Thyroid gland (tissue), 4 donors: Measurements from ENCODE around the gene COX8A. TPM values are rescaled to one million over a fixed set of nuclear protein-coding genes. Genes with fewer than 3 reads are reported as not detected.

Experiments
- DNase-seq, 2 donors: peaks; one replicate each; pipeline ENCODE4 v3.0.0-alpha.2; 2019
- H3K27ac ChIP-seq, 3 donors: fragments of 200-600 bp; sonication (generic); 1 replicate in 2 of 3; 2 replicates in 1 of 3; pipeline ENCODE4 v1.5.1; 2016 to 2019; ENCODE audit warnings: mild to moderate bottlenecking in 1 of 3, moderate library complexity in 1 of 3
- H3K27me3 ChIP-seq: fragments of 200-600 bp; sonication (generic); one replicate; pipeline ENCODE4 v1.5.1; 2019
- H3K36me3 ChIP-seq, 2 donors: fragments of 200-600 bp; sonication (generic); one replicate each; pipeline ENCODE4 v1.5.1; 2016 to 2019
- H3K4me1 ChIP-seq, 2 donors: fragments of 200-600 bp; sonication (generic); one replicate each; pipeline ENCODE4 v1.5.1; 2017 to 2019
- H3K4me3 ChIP-seq, 3 donors: fragments of 200-600 bp; sonication (generic); replicated peaks in 1 of 3; 1 replicate in 2 of 3; 2 replicates in 1 of 3; pipeline ENCODE4 v1.5.1; 2016; ENCODE audit warnings: mild to moderate bottlenecking in 1 of 3
- H3K9me3 ChIP-seq: fragments of 200-600 bp; sonication (generic); one replicate; pipeline ENCODE4 v1.5.1; 2017
- WGBS, 2 donors: methylation state at CpG; one replicate each; pipeline ENCODE4 v1.1.5; 2017; 5-methylcytosine and 5-hydroxymethylcytosine counted together
- intact Hi-C: fragments of 100-400 bp; cut with DNase I; formaldehyde crosslinking; loops from one replicate; pipeline ENCODE4 v1.15.1; 2023
- small RNA-seq: library from RNA; depleted of rRNA; stranded (forward); fragments of <200 nt; gene quantifications from one replicate; pipeline ENCODE3, GENCODE V24; 2016
- total RNA-seq, 4 donors: library from RNA; depleted of rRNA; stranded (reverse); fragments of >200 nt; gene quantifications; one replicate each; pipeline ENCODE4 v1.2.3, GENCODE V29; 2016
- TF ChIP-seq, protein P1 (sequence below), 6 experiments: fragments of 200-600 bp in 3 of 6; fragments of 450-650 bp in 3 of 6; sonication (generic) in 3 of 6; IDR thresholded peaks; one replicate each; pipeline ENCODE4 v1.5.1; 2016 to 2019; ENCODE audit warnings: antibody characterized with exemption in 6 of 6, mild to moderate bottlenecking in 2 of 6, inconsistent platforms in 1 of 6, moderate library complexity in 1 of 6

The COX8A gene
- total RNA-seq, 4 donors from 2014 or later: 210 to 787 (median 471) TPM

DNA sequence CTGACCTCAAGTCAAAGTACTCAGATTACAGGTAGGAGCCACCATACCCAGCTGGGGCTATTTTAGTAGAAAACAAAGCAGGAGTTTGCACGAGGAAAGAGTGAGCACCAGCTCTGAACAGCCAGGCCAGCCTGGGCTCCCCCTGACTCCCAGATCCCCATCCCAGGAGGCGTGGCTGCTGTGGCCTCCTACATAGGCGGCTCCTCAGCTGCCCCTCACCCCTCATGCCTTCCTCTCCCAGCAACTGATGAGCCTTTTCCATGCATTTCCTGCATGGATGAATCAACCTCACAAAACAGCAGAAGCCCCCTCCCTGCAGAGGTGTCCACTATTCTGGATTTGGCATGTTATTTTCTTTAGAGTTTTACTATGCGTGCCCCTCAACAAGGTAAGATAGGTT is 50.8 kb downstream of the COX8A start:
- intact Hi-C loops: no loop called here
- H3K4me1 ChIP-seq: peaks cover 14 to 16% of the 10 kb centered on the region in 2 donors
- no peaks in the 10 kb centered on the region for H3K27me3 ChIP-seq
- no peak overlapping the region for H3K27ac ChIP-seq
- no peak overlapping the region for H3K4me3 ChIP-seq
- TF ChIP-seq, protein P1, sequence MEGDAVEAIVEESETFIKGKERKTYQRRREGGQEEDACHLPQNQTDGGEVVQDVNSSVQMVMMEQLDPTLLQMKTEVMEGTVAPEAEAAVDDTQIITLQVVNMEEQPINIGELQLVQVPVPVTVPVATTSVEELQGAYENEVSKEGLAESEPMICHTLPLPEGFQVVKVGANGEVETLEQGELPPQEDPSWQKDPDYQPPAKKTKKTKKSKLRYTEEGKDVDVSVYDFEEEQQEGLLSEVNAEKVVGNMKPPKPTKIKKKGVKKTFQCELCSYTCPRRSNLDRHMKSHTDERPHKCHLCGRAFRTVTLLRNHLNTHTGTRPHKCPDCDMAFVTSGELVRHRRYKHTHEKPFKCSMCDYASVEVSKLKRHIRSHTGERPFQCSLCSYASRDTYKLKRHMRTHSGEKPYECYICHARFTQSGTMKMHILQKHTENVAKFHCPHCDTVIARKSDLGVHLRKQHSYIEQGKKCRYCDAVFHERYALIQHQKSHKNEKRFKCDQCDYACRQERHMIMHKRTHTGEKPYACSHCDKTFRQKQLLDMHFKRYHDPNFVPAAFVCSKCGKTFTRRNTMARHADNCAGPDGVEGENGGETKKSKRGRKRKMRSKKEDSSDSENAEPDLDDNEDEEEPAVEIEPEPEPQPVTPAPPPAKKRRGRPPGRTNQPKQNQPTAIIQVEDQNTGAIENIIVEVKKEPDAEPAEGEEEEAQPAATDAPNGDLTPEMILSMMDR (IDR thresholded peaks at IDR 0.05): no peak
- 81 to 87% methylated on average over 3 to 4 of the region's 4 CpGs for WGBS, 2 donors
- no peaks in the 10 kb centered on the region for H3K9me3 ChIP-seq
- DNase-seq: no peak
- no peaks in the 10 kb centered on the region for H3K36me3 ChIP-seq

Small RNA genes within 50 kb of the gene (small RNA-seq; reads per million reads assigned to genes)
- not detected for gene RNU6-45P

Other genes starting within 250 kb of the COX8A start
- 10 to 100 TPM; 14.7 to 29.7 (median 18.6) TPM for gene ZFTA, start 205.8 kb upstream of the COX8A start, total RNA-seq
- gene SPINDOC, start 161.2 kb upstream of the COX8A start, total RNA-seq: 10 to 100 TPM in 2 of 4 donors, 1 to 10 TPM in 2; 7.4 to 12.6 (median 10.3) TPM
- gene MARK2, start 135.5 kb upstream of the COX8A start, total RNA-seq: 10 to 100 TPM; 28.2 to 57.7 (median 48.6) TPM
- gene RCOR2, start 57.5 kb upstream of the COX8A start, total RNA-seq: under 1 TPM in 1 of 4 donors, not detected in 3; 0.24 TPM
- gene NAA40, start 35.6 kb upstream of the COX8A start, total RNA-seq: 10 to 100 TPM; 27.6 to 46.4 (median 34.5) TPM
- gene OTUB1, start 11.8 kb downstream of the COX8A start, total RNA-seq: 100 to 1,000 TPM in 1 of 4 donors, 10 to 100 TPM in 3; 62.3 to 130 (median 76.1) TPM
- 1 to 10 TPM in 3 of 4 donors, under 1 TPM in 1; 0.54 to 4.0 (median 3.8) TPM for gene FLRT1, start 61.3 kb downstream of the COX8A start, total RNA-seq
- 10 to 100 TPM; 62.5 to 89.5 (median 70.0) TPM for gene MACROD1, start 191.5 kb downstream of the COX8A start, total RNA-seq
- 100 to 1,000 TPM in 2 of 4 donors, 10 to 100 TPM in 2; 80.8 to 116 (median 106) TPM for gene STIP1, start 211.6 kb downstream of the COX8A start, total RNA-seq
- 10 to 100 TPM in 2 of 4 donors, 1 to 10 TPM in 2; 7.6 to 13.9 (median 10.8) TPM for gene FERMT3, start 232.1 kb downstream of the COX8A start, total RNA-seq